IMR-90 (cell line): ENCODE results near the gene FA2H. TPM values are rescaled to one million over a fixed set of nuclear protein-coding genes. Genes with fewer than 3 reads are reported as not detected.

Experiments used
- ATAC-seq: fragments of 200-7000 bp; cut with Tn5 transposase; 2 replicates; pipeline ENCODE4 v1.9.1; 2020; ENCODE audit warnings: low read depth, mild to moderate bottlenecking, moderate library complexity
- BruUV-seq: library from RNA; stranded (reverse); fragments of 400-500 nt; replicated peaks from 2 replicates; lab custom pipeline; 2021; lab: Mats Ljungman, UMichigan
- CTCF ChIA-PET: fragments of 300-600 bp; formaldehyde crosslinking; extraction: SDS; loops from one replicate; lab custom pipeline; 2021; ENCODE audit warnings: antibody characterized with exemption; lab: Yijun Ruan, JAX
- POLR2A ChIA-PET: fragments of 300-600 bp; sonication (Branson Sonifier 250); formaldehyde crosslinking; loops from one replicate; lab custom pipeline; 2022; ENCODE audit warnings: antibody characterized with exemption; ENCODE audit not compliant: unreplicated experiment; lab: Charles Lee
- DNase-seq: peaks from one replicate; pipeline ENCODE4 v3.0.0; 2013
- H2AFZ ChIP-seq: replicated peaks from 2 replicates; pipeline ENCODE3; 2013; ENCODE audit warnings: low read length, mild to moderate bottlenecking; ENCODE audit not compliant: poor library complexity
- H2AK5ac ChIP-seq: 2 replicates; pipeline ENCODE4 v1.6.1; 2013; ENCODE audit warnings: low read depth, low read length, inconsistent platforms
- H2AK9ac ChIP-seq: replicated peaks from 2 replicates; pipeline ENCODE3; 2013; ENCODE audit warnings: mild to moderate bottlenecking, low read depth, low read length, moderate library complexity; ENCODE audit not compliant: poor library complexity
- H2BK120ac ChIP-seq: 2 replicates; pipeline ENCODE4 v1.6.1; 2013; ENCODE audit warnings: low read depth, low read length, inconsistent platforms
- H2BK15ac ChIP-seq: 3 replicates; pipeline ENCODE4 v1.6.1; 2013; ENCODE audit warnings: low read depth, low read length, inconsistent platforms
- H2BK20ac ChIP-seq: 2 replicates; pipeline ENCODE4 v1.6.1; 2013; ENCODE audit warnings: low read depth, mild to moderate bottlenecking, inconsistent platforms, low read length, moderate library complexity
- H2BK5ac ChIP-seq: 2 replicates; pipeline ENCODE4 v1.6.1; 2013; ENCODE audit warnings: mild to moderate bottlenecking, low read depth, low read length, inconsistent platforms; ENCODE audit not compliant: poor library complexity, severe bottlenecking
- H3K14ac ChIP-seq: replicated peaks from 2 replicates; pipeline ENCODE4 v1.6.1; 2013; ENCODE audit warnings: low read depth, low read length, inconsistent platforms
- H3K18ac ChIP-seq: 2 replicates; pipeline ENCODE4 v1.6.1; 2013; ENCODE audit warnings: low read depth, low read length, control low read depth
- H3K23ac ChIP-seq: 2 replicates; pipeline ENCODE4 v1.6.1; 2013; ENCODE audit warnings: low read depth, low read length, inconsistent platforms
- H3K27ac ChIP-seq: 2 replicates; pipeline ENCODE4 v1.5.1; 2013; ENCODE audit warnings: mild to moderate bottlenecking, control low read depth, low read length; ENCODE audit not compliant: insufficient read depth
- H3K27me3 ChIP-seq: 2 replicates; pipeline ENCODE4 v1.6.1; 2013; ENCODE audit warnings: low read length; ENCODE audit not compliant: control insufficient read depth, insufficient read depth
- H3K36me3 ChIP-seq: 2 replicates; pipeline ENCODE4 v1.6.1; 2013; ENCODE audit warnings: low read length, mixed read lengths; ENCODE audit not compliant: control insufficient read depth, insufficient read depth
- H3K4ac ChIP-seq: 2 replicates; pipeline ENCODE4 v1.6.1; 2013; ENCODE audit warnings: low read depth, low read length, inconsistent platforms
- H3K4me1 ChIP-seq: 2 replicates; pipeline ENCODE4 v1.6.1; 2013; ENCODE audit warnings: low read length, mixed read lengths; ENCODE audit not compliant: control insufficient read depth, insufficient read depth
- H3K4me2 ChIP-seq: 2 replicates; pipeline ENCODE4 v1.6.1; 2013; ENCODE audit warnings: low read depth, mild to moderate bottlenecking, control low read depth, low read length, moderate library complexity
- H3K4me3 ChIP-seq: 2 replicates; pipeline ENCODE4 v1.5.1; 2013; ENCODE audit warnings: low read depth, mild to moderate bottlenecking, control low read depth, low read length, moderate library complexity; ENCODE audit not compliant: insufficient read depth
- H3K56ac ChIP-seq: 2 replicates; pipeline ENCODE4 v1.6.1; 2013; ENCODE audit warnings: low read length, inconsistent platforms; ENCODE audit not compliant: insufficient read depth; ENCODE audit errors: extremely low read depth
- H3K79me1 ChIP-seq, 2 experiments: 2 replicates each; pipeline ENCODE4 v1.6.1; 2013; ENCODE audit warnings: low read length in 2 of 2, inconsistent platforms in 1 of 2, low read depth in 1 of 2
- H3K9ac ChIP-seq: 2 replicates; pipeline ENCODE4 v1.6.1; 2013; ENCODE audit warnings: low read depth, low read length, control low read depth
- H3K9me1 ChIP-seq: 2 replicates; pipeline ENCODE4 v1.6.1; 2013; ENCODE audit warnings: low read length, inconsistent platforms; ENCODE audit not compliant: insufficient read depth
- H3K9me3 ChIP-seq: 2 replicates; pipeline ENCODE4 v1.6.1; 2013; ENCODE audit warnings: low read length; ENCODE audit not compliant: control insufficient read depth, insufficient read depth
- H4K20me1 ChIP-seq: 2 replicates; pipeline ENCODE4 v1.6.1; 2013; ENCODE audit warnings: low read length, inconsistent platforms; ENCODE audit not compliant: insufficient read depth
- H4K5ac ChIP-seq: 2 replicates; pipeline ENCODE4 v1.6.1; 2013; ENCODE audit warnings: mild to moderate bottlenecking, low read depth, low read length, control low read depth
- H4K8ac ChIP-seq, 2 experiments: 2 replicates each; pipeline ENCODE4 v1.6.1; 2013; ENCODE audit warnings: low read depth in 2 of 2, low read length in 2 of 2, control low read depth in 1 of 2, inconsistent platforms in 1 of 2
- H4K91ac ChIP-seq: 2 replicates; pipeline ENCODE4 v1.6.1; 2013; ENCODE audit warnings: low read depth, low read length, inconsistent platforms; ENCODE audit not compliant: insufficient read depth
- BHLHE40 ChIP-seq: fragments of 150-350 bp; IDR thresholded peaks from 2 replicates; pipeline ENCODE4 v1.6.1; 2016; ENCODE audit warnings: mild to moderate bottlenecking, low read depth, low read length
- CEBPB ChIP-seq: IDR thresholded peaks from 2 replicates; pipeline ENCODE4 v1.6.1; 2012; ENCODE audit warnings: low read depth, low read length, improper control_type of control experiment
- CHD1 ChIP-seq: IDR thresholded peaks from 2 replicates; pipeline ENCODE4 v1.6.1; 2012; ENCODE audit warnings: low read depth, low read length, improper control_type of control experiment
- FOS ChIP-seq: fragments of 150-350 bp; IDR thresholded peaks from 2 replicates; pipeline ENCODE4 v1.6.1; 2016; ENCODE audit warnings: low read depth, low read length
- MAFK ChIP-seq: IDR thresholded peaks from 2 replicates; pipeline ENCODE4 v1.6.1; 2012; ENCODE audit warnings: low read depth, low read length, improper control_type of control experiment
- MAZ ChIP-seq: IDR thresholded peaks from 2 replicates; pipeline ENCODE4 v1.6.1; 2012; ENCODE audit warnings: low read depth, mild to moderate bottlenecking, low read length, improper control_type of control experiment, moderate library complexity, borderline replicate concordance
- MXI1 ChIP-seq: IDR thresholded peaks from 2 replicates; pipeline ENCODE4 v1.6.1; 2012; ENCODE audit warnings: low read depth, mild to moderate bottlenecking, low read length, moderate library complexity, borderline replicate concordance
- NFE2L2 ChIP-seq: fragments of 150-350 bp; IDR thresholded peaks from 2 replicates; pipeline ENCODE4 v1.6.1; 2016; ENCODE audit warnings: low read depth, mild to moderate bottlenecking, low read length
- POLR2A ChIP-seq: IDR thresholded peaks from 2 replicates; pipeline ENCODE4 v1.6.1; 2012; ENCODE audit warnings: mild to moderate bottlenecking, low read depth, low read length
- RAD21 ChIP-seq: IDR thresholded peaks from 2 replicates; pipeline ENCODE4 v1.6.1; 2012; ENCODE audit warnings: low read length, improper control_type of control experiment
- RCOR1 ChIP-seq: IDR thresholded peaks from 2 replicates; pipeline ENCODE4 v1.6.1; 2012; ENCODE audit warnings: mild to moderate bottlenecking, low read length, improper control_type of control experiment; ENCODE audit not compliant: insufficient replicate concordance
- RFX5 ChIP-seq: IDR thresholded peaks from 2 replicates; pipeline ENCODE4 v1.8.0; 2012; ENCODE audit warnings: low read depth, mild to moderate bottlenecking, low read length, moderate library complexity
- SMC3 ChIP-seq: fragments of 150-350 bp; IDR thresholded peaks from 2 replicates; pipeline ENCODE4 v1.6.1; 2016; ENCODE audit warnings: low read depth, mild to moderate bottlenecking, antibody characterized with exemption, low read length, moderate library complexity
- WGBS, 2 experiments: methylation state at CpG; one replicate each; pipeline versions ENCODE4 v1.1.5 to v1.1.7; 2013; ENCODE audit warnings: missing lambda C conversion rate in 2 of 2; ENCODE audit not compliant: insufficient read length in 1 of 2; ENCODE audit errors: extremely low coverage in 2 of 2; 5-methylcytosine and 5-hydroxymethylcytosine counted together
- dilution Hi-C: fragments of 300-500 bp; cut with HindIII; formaldehyde crosslinking; loops from one replicate; pipeline ENCODE4 v1.14.3; 2018; ENCODE audit warnings: low sequenced_read_pairs; ENCODE audit not compliant: unreplicated experiment
- in situ Hi-C: fragments of 300-500 bp; cut with MboI; formaldehyde crosslinking; loops from 3 replicates; pipeline ENCODE4 v1.14.3; 2019; ENCODE audit warnings: low sequenced_read_pairs, inconsistent platforms, mixed read lengths
- intact Hi-C: fragments of 100-400 bp; cut with micrococcal nuclease; formaldehyde crosslinking; loops from 2 replicates; pipeline ENCODE4 v1.10.0; 2022
- polyA plus RNA-seq, 3 experiments: library from polyadenylated mRNA; depleted of rRNA; stranded (reverse); fragments of >200 nt; gene quantifications; 2 replicates each; pipeline ENCODE4 v1.2.3, GENCODE V29; 2012; ENCODE audit warnings: low replicate concordance in 1 of 3
- total RNA-seq: library from RNA; depleted of rRNA; stranded (reverse); fragments of >200 nt; gene quantifications from 2 replicates; pipeline ENCODE4 v1.2.3, GENCODE V29; 2012
- TF ChIP-seq, protein P1 (sequence below): fragments of 150-350 bp; IDR thresholded peaks from 2 replicates; pipeline ENCODE4 v1.6.1; 2017; ENCODE audit warnings: mild to moderate bottlenecking, antibody characterized with exemption, low read length, low read depth
- TF ChIP-seq, protein P2 (sequence below): fragments of 150-350 bp; IDR thresholded peaks from 2 replicates; pipeline ENCODE4 v1.6.1; 2016; ENCODE audit warnings: low read depth, mild to moderate bottlenecking, low read length, moderate library complexity, borderline replicate concordance
- TF ChIP-seq, protein P3 (sequence below): conservative IDR thresholded peaks from 2 replicates; pipeline ENCODE4 v1.5.1; 2012; ENCODE audit warnings: mild to moderate bottlenecking, low read depth, low read length, improper control_type of control experiment

The FA2H gene
- total and polyA plus RNA-seq, 2 of the 4 experiments (the other 2 are of a cell fraction) = not detected

GRCh38 chr16:74748616-74749026, 26.0 kb downstream of the FA2H start:
- Histone ChIP-seq H2BK120ac (no peak overlapping the region), H3K36me3 (no peaks in the 10 kb centered on the region), H3K23ac (no peak overlapping the region), H3K9me1 (peaks cover 2% of the 10 kb centered on the region; the same call in 1 of the 2 replicates), H2BK20ac (no peak overlapping the region), H3K4me1 (peaks cover 3% of the 10 kb centered on the region), H3K4me3 (no peak overlapping the region), H3K56ac (no peak overlapping the region), H2AK5ac (no peak overlapping the region), H3K9ac (no peak overlapping the region), H4K5ac (no peak overlapping the region), H3K4ac (no peak overlapping the region), H2BK5ac (no peak overlapping the region), H3K18ac (no peak overlapping the region), H3K79me1 (no peaks in the 10 kb centered on the region), H2BK15ac (no peak overlapping the region), H3K9me3 (no peaks in the 10 kb centered on the region), H2AFZ (no peak overlapping the region), H3K27me3 (peaks cover 3% of the 10 kb centered on the region; the same call in 1 of the 2 replicates), H3K4me2 (no peak overlapping the region), H2AK9ac (no peak overlapping the region), H4K91ac (no peak overlapping the region), H4K8ac (no peak overlapping the region), H3K27ac (no peak overlapping the region), H3K14ac (no peak overlapping the region), H4K20me1 (no peaks in the 10 kb centered on the region)
- no TSS peak for BruUV-seq
- in situ Hi-C loops (no loop called here), dilution Hi-C loops (no loop called here), intact Hi-C loops (no loop called here)
- DNase-seq = no peak
- ATAC-seq = no peak
- WGBS, 2 experiments = 89% methylated on average over 3 of the region's 19 CpGs; no CpG with 5 or more reads in 1 of the 2 experiments
- TF ChIP-seq NFE2L2 = no peak
- no peak for TF ChIP-seq MAZ
- TF ChIP-seq CEBPB = no peak
- TF ChIP-seq, protein P1, sequence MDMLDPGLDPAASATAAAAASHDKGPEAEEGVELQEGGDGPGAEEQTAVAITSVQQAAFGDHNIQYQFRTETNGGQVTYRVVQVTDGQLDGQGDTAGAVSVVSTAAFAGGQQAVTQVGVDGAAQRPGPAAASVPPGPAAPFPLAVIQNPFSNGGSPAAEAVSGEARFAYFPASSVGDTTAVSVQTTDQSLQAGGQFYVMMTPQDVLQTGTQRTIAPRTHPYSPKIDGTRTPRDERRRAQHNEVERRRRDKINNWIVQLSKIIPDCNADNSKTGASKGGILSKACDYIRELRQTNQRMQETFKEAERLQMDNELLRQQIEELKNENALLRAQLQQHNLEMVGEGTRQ = no peak
- TF ChIP-seq CHD1 = no peak
- no peak for TF ChIP-seq RAD21
- TF ChIP-seq, protein P2, sequence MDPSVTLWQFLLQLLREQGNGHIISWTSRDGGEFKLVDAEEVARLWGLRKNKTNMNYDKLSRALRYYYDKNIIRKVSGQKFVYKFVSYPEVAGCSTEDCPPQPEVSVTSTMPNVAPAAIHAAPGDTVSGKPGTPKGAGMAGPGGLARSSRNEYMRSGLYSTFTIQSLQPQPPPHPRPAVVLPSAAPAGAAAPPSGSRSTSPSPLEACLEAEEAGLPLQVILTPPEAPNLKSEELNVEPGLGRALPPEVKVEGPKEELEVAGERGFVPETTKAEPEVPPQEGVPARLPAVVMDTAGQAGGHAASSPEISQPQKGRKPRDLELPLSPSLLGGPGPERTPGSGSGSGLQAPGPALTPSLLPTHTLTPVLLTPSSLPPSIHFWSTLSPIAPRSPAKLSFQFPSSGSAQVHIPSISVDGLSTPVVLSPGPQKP = no peak
- TF ChIP-seq FOS = no peak
- no peak for TF ChIP-seq POLR2A
- TF ChIP-seq RCOR1 = no peak
- TF ChIP-seq BHLHE40 = no peak
- TF ChIP-seq, protein P3, sequence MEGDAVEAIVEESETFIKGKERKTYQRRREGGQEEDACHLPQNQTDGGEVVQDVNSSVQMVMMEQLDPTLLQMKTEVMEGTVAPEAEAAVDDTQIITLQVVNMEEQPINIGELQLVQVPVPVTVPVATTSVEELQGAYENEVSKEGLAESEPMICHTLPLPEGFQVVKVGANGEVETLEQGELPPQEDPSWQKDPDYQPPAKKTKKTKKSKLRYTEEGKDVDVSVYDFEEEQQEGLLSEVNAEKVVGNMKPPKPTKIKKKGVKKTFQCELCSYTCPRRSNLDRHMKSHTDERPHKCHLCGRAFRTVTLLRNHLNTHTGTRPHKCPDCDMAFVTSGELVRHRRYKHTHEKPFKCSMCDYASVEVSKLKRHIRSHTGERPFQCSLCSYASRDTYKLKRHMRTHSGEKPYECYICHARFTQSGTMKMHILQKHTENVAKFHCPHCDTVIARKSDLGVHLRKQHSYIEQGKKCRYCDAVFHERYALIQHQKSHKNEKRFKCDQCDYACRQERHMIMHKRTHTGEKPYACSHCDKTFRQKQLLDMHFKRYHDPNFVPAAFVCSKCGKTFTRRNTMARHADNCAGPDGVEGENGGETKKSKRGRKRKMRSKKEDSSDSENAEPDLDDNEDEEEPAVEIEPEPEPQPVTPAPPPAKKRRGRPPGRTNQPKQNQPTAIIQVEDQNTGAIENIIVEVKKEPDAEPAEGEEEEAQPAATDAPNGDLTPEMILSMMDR = no peak
- TF ChIP-seq MXI1 = no peak
- TF ChIP-seq MAFK = no peak
- TF ChIP-seq SMC3 = no peak
- no peak for TF ChIP-seq RFX5
- ChIA-PET POLR2A (no interaction called here), CTCF (no interaction called here)
